ENCODE results near the gene FKBP1A.

The FKBP1A gene

GRCh38 chr20:1332749-1333300, 60.0 kb downstream of the FKBP1A start:
- TF ChIP-seq GABPA (IDR thresholded peaks at IDR 0.05; ENCODE audit: low read depth), result no peak
- TF ChIP-seq REST (IDR thresholded peaks at IDR 0.05; ENCODE audit: insufficient replicate concordance, low read depth), result no peak
- no peak for TF ChIP-seq SPI1 (IDR thresholded peaks at IDR 0.05; ENCODE audit: borderline replicate concordance, low read depth)
- no peak for TF ChIP-seq CTCF (IDR thresholded peaks at IDR 0.05; ENCODE audit: insufficient read depth, low read length)
- TF ChIP-seq POLR2AphosphoS5 (IDR thresholded peaks at IDR 0.05; ENCODE audit: low read depth), result no peak
- DNase-seq (ENCODE audit: low read depth in 1 of 2, low spot score in 1 of 2), result no peak
- Histone ChIP-seq H3K27me3 (ENCODE audit: insufficient read depth, poor library complexity, severe bottlenecking) (no peaks in the 10 kb centered on the region), H3K4me3 (replicated peaks; ENCODE audit: insufficient read depth, low read length) (no peak overlapping the region), H3K27ac (replicated peaks) (no peak overlapping the region)

- H3K27ac ChIP-seq (replicated peaks), result no peak overlapping the region
- TF ChIP-seq POLR2AphosphoS5 (IDR thresholded peaks at IDR 0.05; ENCODE audit: low read depth) (no peak), GABPA (IDR thresholded peaks at IDR 0.05; ENCODE audit: low read depth) (no peak), SPI1 (IDR thresholded peaks at IDR 0.05; ENCODE audit: borderline replicate concordance, low read depth) (no peak), REST (IDR thresholded peaks at IDR 0.05; ENCODE audit: insufficient replicate concordance, low read depth) (no peak), CTCF (IDR thresholded peaks at IDR 0.05; ENCODE audit: insufficient read depth, low read length) (no peak)
Observed at GRCh38 chr20:1331801-1332453, 60.9 kb downstream of the FKBP1A start.

GRCh38 chr20:1331101-1331500, 61.8 kb downstream of the FKBP1A start:
- Histone ChIP-seq H3K27ac (replicated peaks) (no peak overlapping the region), H3K27me3 (ENCODE audit: insufficient read depth, poor library complexity, severe bottlenecking) (no peaks in the 10 kb centered on the region), H3K4me3 (replicated peaks; ENCODE audit: insufficient read depth, low read length) (no peak overlapping the region)
- no peak for DNase-seq (ENCODE audit: low read depth in 1 of 2, low spot score in 1 of 2)
- no peak for TF ChIP-seq REST (IDR thresholded peaks at IDR 0.05; ENCODE audit: insufficient replicate concordance, low read depth)
- TF ChIP-seq SPI1 (IDR thresholded peaks at IDR 0.05; ENCODE audit: borderline replicate concordance, low read depth), result no peak
- no peak for TF ChIP-seq GABPA (IDR thresholded peaks at IDR 0.05; ENCODE audit: low read depth)
- TF ChIP-seq CTCF (IDR thresholded peaks at IDR 0.05; ENCODE audit: insufficient read depth, low read length), result no peak
- no peak for TF ChIP-seq POLR2AphosphoS5 (IDR thresholded peaks at IDR 0.05; ENCODE audit: low read depth)

More at GRCh38 chr20:1331801-1332453, 60.9 kb downstream of the FKBP1A start:
- no peak for DNase-seq (ENCODE audit: low read depth in 1 of 2, low spot score in 1 of 2)
- H3K27me3 ChIP-seq (ENCODE audit: insufficient read depth, poor library complexity, severe bottlenecking), result no peaks in the 10 kb centered on the region
- no peak overlapping the region for H3K4me3 ChIP-seq (replicated peaks; ENCODE audit: insufficient read depth, low read length)
